PC-9 (cell line): Measurements from ENCODE around the gene PYDC1.

Experiments
- EZH2 ChIP-seq: fragments of 200-600 bp; sonication (generic); IDR thresholded peaks from 2 replicates; pipeline ENCODE4 v1.8.0; 2017; ENCODE audit warnings: antibody characterized with exemption, low read depth
- TF ChIP-seq, protein P1 (sequence below): fragments of 200-600 bp; sonication (generic); conservative IDR thresholded peaks from 2 replicates; pipeline ENCODE4 v1.6.1; 2017; ENCODE audit warnings: mixed run types, antibody characterized with exemption, mild to moderate bottlenecking, moderate library complexity

DNA sequence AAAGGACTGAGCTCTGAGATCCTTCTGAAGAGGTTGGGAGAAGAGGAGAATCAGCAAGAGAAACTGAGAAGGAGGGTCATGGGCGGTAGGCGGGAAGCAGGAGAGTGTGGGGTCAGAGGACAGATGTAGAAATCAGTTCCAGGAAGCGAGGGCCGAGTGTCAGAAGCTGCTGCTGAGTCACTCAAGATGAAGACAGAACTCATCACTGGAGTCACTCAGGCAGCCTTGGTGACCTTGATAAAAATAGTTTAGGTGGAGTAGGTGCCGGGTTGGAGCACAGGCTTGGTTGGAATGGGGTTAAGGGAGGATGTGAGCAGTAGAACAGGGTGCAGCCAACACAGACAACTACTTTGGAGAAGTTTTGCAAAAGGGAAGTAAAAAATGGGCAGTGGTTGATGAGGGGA is 36.7 kb upstream of the PYDC1 start:
- TF ChIP-seq, protein P1, sequence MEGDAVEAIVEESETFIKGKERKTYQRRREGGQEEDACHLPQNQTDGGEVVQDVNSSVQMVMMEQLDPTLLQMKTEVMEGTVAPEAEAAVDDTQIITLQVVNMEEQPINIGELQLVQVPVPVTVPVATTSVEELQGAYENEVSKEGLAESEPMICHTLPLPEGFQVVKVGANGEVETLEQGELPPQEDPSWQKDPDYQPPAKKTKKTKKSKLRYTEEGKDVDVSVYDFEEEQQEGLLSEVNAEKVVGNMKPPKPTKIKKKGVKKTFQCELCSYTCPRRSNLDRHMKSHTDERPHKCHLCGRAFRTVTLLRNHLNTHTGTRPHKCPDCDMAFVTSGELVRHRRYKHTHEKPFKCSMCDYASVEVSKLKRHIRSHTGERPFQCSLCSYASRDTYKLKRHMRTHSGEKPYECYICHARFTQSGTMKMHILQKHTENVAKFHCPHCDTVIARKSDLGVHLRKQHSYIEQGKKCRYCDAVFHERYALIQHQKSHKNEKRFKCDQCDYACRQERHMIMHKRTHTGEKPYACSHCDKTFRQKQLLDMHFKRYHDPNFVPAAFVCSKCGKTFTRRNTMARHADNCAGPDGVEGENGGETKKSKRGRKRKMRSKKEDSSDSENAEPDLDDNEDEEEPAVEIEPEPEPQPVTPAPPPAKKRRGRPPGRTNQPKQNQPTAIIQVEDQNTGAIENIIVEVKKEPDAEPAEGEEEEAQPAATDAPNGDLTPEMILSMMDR, result no peak
- TF ChIP-seq EZH2, result no peak
